HCT116 (cell line): Measurements from ENCODE around the gene SLC66A1. TPM values are rescaled to one million over a fixed set of nuclear protein-coding genes. Genes with fewer than 3 reads are reported as not detected.

ENCODE experiments used
- ATAC-seq: fragments of 200-7000 bp; cut with Tn5 transposase; 2 replicates; pipeline ENCODE4 v1.9.1; 2020; ENCODE audit warnings: mild to moderate bottlenecking, moderate library complexity
- BruUV-seq: library from RNA; stranded (reverse); fragments of 400-500 nt; replicated peaks from 2 replicates; lab custom pipeline; 2021; lab: Mats Ljungman, UMichigan
- CTCF ChIA-PET: fragments of 300-600 bp; sonication (Branson Sonifier 250); formaldehyde crosslinking; loops from one replicate; lab custom pipeline; 2021; ENCODE audit warnings: antibody characterized with exemption; lab: Charles Lee
- POLR2A ChIA-PET: fragments of 300-600, 350-600 bp; sonication (Branson Sonifier 250); formaldehyde crosslinking; loops from one replicate; lab custom pipeline; 2021; ENCODE audit warnings: antibody characterized with exemption; lab: Charles Lee
- RAD21 ChIA-PET, 2 experiments: fragments of 300-600 bp; sonication (Branson Sonifier 250); formaldehyde crosslinking; loops; one replicate each; lab custom pipeline; 2023; ENCODE audit warnings: low total read pairs in 2 of 2; ENCODE audit not compliant: uncharacterized antibody in 2 of 2, unreplicated experiment in 2 of 2, low non-redundant PET in 1 of 2; lab: Charles Lee
- DNase-seq: peaks from one replicate; pipeline ENCODE4 v3.0.0-alpha.2; 2010; ENCODE audit warnings: low read depth, low spot score
- H2AFZ ChIP-seq: fragments of 200-600 bp; shearing (Covaris generic), sonication (generic); 2 replicates; pipeline ENCODE4 v1.6.1; 2017; ENCODE audit warnings: low read depth, mixed run types, mixed read lengths, antibody characterized with exemption, low read length; ENCODE audit not compliant: poor library complexity, severe bottlenecking
- H3K27ac ChIP-seq: 2 replicates; pipeline ENCODE4 v1.5.1; 2012; ENCODE audit warnings: low read depth, low read length
- H3K27me3 ChIP-seq: fragments of 200-600 bp; sonication (generic); 2 replicates; pipeline ENCODE4 v1.6.1; 2016; ENCODE audit warnings: mixed run types, low read length, mixed read lengths; ENCODE audit not compliant: insufficient read depth
- H3K36me3 ChIP-seq, 2 experiments: fragments of 200-500 bp in 1 of 2; fragments of 200-600 bp in 1 of 2; sonication (Bioruptor generic) in 1 of 2; sonication (generic) in 1 of 2; 2 replicates each; pipeline versions ENCODE4 v1.5.1 to v1.6.1; 2014 to 2016; ENCODE audit warnings: low read length in 2 of 2, inconsistent platforms in 1 of 2, mixed read lengths in 1 of 2, mixed run types in 1 of 2; ENCODE audit not compliant: insufficient read depth in 2 of 2, control insufficient read depth in 1 of 2
- H3K4me1 ChIP-seq, 2 experiments: fragments of 200-600 bp in 1 of 2; sonication (generic) in 1 of 2; 2 replicates each; pipeline versions ENCODE4 v1.5.1 to v1.6.1; 2012 to 2017; ENCODE audit warnings: low read length in 2 of 2, inconsistent platforms in 1 of 2, mild to moderate bottlenecking in 1 of 2, mixed read lengths in 1 of 2, mixed run types in 1 of 2, moderate library complexity in 1 of 2; ENCODE audit not compliant: insufficient read depth in 2 of 2, control insufficient read depth in 1 of 2
- H3K4me2 ChIP-seq: fragments of 200-600 bp; sonication (generic); 2 replicates; pipeline ENCODE4 v1.6.1; 2017; ENCODE audit warnings: mixed run types, low read length, mixed read lengths
- H3K4me3 ChIP-seq, 2 experiments: fragments of 200-600 bp in 1 of 2; sonication (generic) in 1 of 2; replicated peaks in 1 of 2; 2 replicates each; pipeline ENCODE4 v1.5.1; 2011 to 2016; ENCODE audit warnings: low read length in 2 of 2, control low read depth in 1 of 2, low read depth in 1 of 2, mild to moderate bottlenecking in 1 of 2, mixed read lengths in 1 of 2, mixed run types in 1 of 2
- H3K79me2 ChIP-seq: fragments of 200-600 bp; sonication (generic); 2 replicates; pipeline ENCODE4 v1.6.1; 2017; ENCODE audit warnings: mild to moderate bottlenecking, mixed run types, low read length, moderate library complexity, mixed read lengths; ENCODE audit not compliant: insufficient read depth
- H3K9ac ChIP-seq: fragments of 200-600 bp; sonication (generic); 2 replicates; pipeline ENCODE4 v1.6.1; 2016; ENCODE audit warnings: low read length, mixed read lengths
- H3K9me2 ChIP-seq: fragments of 200-600 bp; sonication (generic), shearing (Covaris generic); 2 replicates; pipeline ENCODE4 v1.6.1; 2017; ENCODE audit warnings: mixed run types, mild to moderate bottlenecking, moderate library complexity; ENCODE audit not compliant: insufficient read depth
- H3K9me3 ChIP-seq, 2 experiments: fragments of 200-500 bp in 1 of 2; fragments of 200-600 bp in 1 of 2; sonication (Bioruptor generic) in 1 of 2; sonication (generic) in 1 of 2; 2 replicates each; pipeline ENCODE4 v1.6.1; 2014 to 2017; ENCODE audit warnings: low read length in 2 of 2, mixed read lengths in 2 of 2, inconsistent platforms in 1 of 2, low read depth in 1 of 2, mild to moderate bottlenecking in 1 of 2, mixed run types in 1 of 2, moderate library complexity in 1 of 2; ENCODE audit not compliant: control insufficient read depth in 1 of 2, insufficient read depth in 1 of 2
- H4K20me1 ChIP-seq: fragments of 200-600 bp; sonication (generic), shearing (Covaris generic); 2 replicates; pipeline ENCODE4 v1.6.1; 2017; ENCODE audit warnings: mixed run types, mild to moderate bottlenecking, moderate library complexity; ENCODE audit not compliant: insufficient read depth
- ATF3 ChIP-seq: IDR thresholded peaks from 2 replicates; pipeline ENCODE4 v1.6.1; 2012
- CBX3 ChIP-seq: IDR thresholded peaks from 2 replicates; pipeline ENCODE4 v1.6.1; 2012; ENCODE audit warnings: low read depth
- CEBPB ChIP-seq: IDR thresholded peaks from 2 replicates; pipeline ENCODE4 v1.6.1; 2012; ENCODE audit warnings: low read depth
- CTCF ChIP-seq, 3 experiments: fragments of 200-600 bp in 1 of 3; sonication (generic) in 1 of 3; IDR thresholded peaks in 2 of 3; conservative IDR thresholded peaks in 1 of 3; 2 replicates each; pipeline ENCODE4 v1.5.1; 2012 to 2017; ENCODE audit warnings: low read depth in 2 of 3, low read length in 2 of 3, antibody characterized with exemption in 1 of 3, borderline replicate concordance in 1 of 3, control low read depth in 1 of 3, mild to moderate bottlenecking in 1 of 3, mixed read lengths in 1 of 3, mixed run types in 1 of 3, moderate library complexity in 1 of 3; ENCODE audit not compliant: insufficient read depth in 1 of 3
- EGR1 ChIP-seq: IDR thresholded peaks from 2 replicates; pipeline ENCODE4 v1.6.1; 2012; ENCODE audit warnings: low read depth
- FOSL1 ChIP-seq: IDR thresholded peaks from 2 replicates; pipeline ENCODE4 v1.6.1; 2012; ENCODE audit warnings: low read depth
- JUND ChIP-seq: IDR thresholded peaks from 2 replicates; pipeline ENCODE4 v1.6.1; 2012
- RAD21 ChIP-seq: IDR thresholded peaks from 2 replicates; pipeline ENCODE4 v1.6.1; 2012; ENCODE audit warnings: low read depth, mild to moderate bottlenecking
- SP1 ChIP-seq: IDR thresholded peaks from 2 replicates; pipeline ENCODE4 v1.6.1; 2012; ENCODE audit warnings: low read depth
- SRF ChIP-seq: IDR thresholded peaks from 2 replicates; pipeline ENCODE4 v1.6.1; 2012; ENCODE audit warnings: low read depth
- YY1 ChIP-seq: IDR thresholded peaks from 2 replicates; pipeline ENCODE4 v1.6.1; 2011; ENCODE audit warnings: low read length, low read depth, moderate library complexity, mild to moderate bottlenecking; ENCODE audit not compliant: insufficient replicate concordance; ENCODE audit errors: extremely low read depth
- ZBTB33 ChIP-seq: IDR thresholded peaks from 2 replicates; pipeline ENCODE4 v1.6.1; 2011; ENCODE audit warnings: mild to moderate bottlenecking, low read length, moderate library complexity; ENCODE audit not compliant: insufficient replicate concordance; ENCODE audit errors: extremely low read depth
- ZFX ChIP-seq: fragments of 450-650 bp; IDR thresholded peaks from 2 replicates; pipeline ENCODE4 v1.6.1; 2017
- ZNF274 ChIP-seq: fragments of 200-500 bp; sonication (Bioruptor generic); IDR thresholded peaks from 2 replicates; pipeline ENCODE4 v1.6.1; 2014; ENCODE audit warnings: mild to moderate bottlenecking, low read depth, low read length, inconsistent platforms
- intact Hi-C: fragments of 100-400 bp; cut with micrococcal nuclease; formaldehyde crosslinking; loops from 2 replicates; pipeline ENCODE4 v1.10.0; 2022
- total RNA-seq: library from RNA; stranded (reverse); gene quantifications from one replicate; pipeline ENCODE4 v1.2.1, GENCODE V29; 2021; ENCODE audit not compliant: unreplicated experiment

The SLC66A1 gene
- total RNA-seq, 1 experiment from 2014 or later = 11.1 TPM

GRCh38 chr1:19348441-19349198 is 36.5 kb downstream of the SLC66A1 start:
- Histone ChIP-seq H3K4me1 (no peaks in the 10 kb centered on the region), H3K9me2 (no peaks in the 10 kb centered on the region), H3K36me3 (0 out of 4 replicates have a peak, but pooled peaks cover 0 to 6% of the 10 kb centered on the region in 2 experiments), H3K9me3 (no peaks in the 10 kb centered on the region), H3K27ac (no peak overlapping the region), H2AFZ (no peak overlapping the region), H3K4me2 (no peak overlapping the region), H3K4me3 (no peak overlapping the region), H3K9ac (no peak overlapping the region), H4K20me1 (no peaks in the 10 kb centered on the region), H3K79me2 (no peaks in the 10 kb centered on the region), H3K27me3 (no peaks in the 10 kb centered on the region)
- intact Hi-C loops = no loop called here
- DNase-seq (no peak), ATAC-seq (no peak)
- POLR2A ChIA-PET = no interaction called here
- CTCF ChIA-PET = interaction anchor here (1.4 kb wide), 1 partner anchor 305 kb away, joined by 6 read pairs; no protein-coding TSS in a partner anchor
- TF ChIP-seq EGR1 (no peak), JUND (no peak), ATF3 (no peak), FOSL1 (no peak)
- RAD21 ChIA-PET = no interaction called here
- no TSS peak for BruUV-seq

GRCh38 chr1:19349999-19350398 is 37.9 kb downstream of the SLC66A1 start:
- BruUV-seq = no TSS peak
- no peak for TF ChIP-seq CTCF (IDR thresholded peaks at IDR 0.05 in 2 of 3, conservative IDR thresholded peaks at IDR 0.05 in 1 of 3; ENCODE audit: borderline replicate concordance in 1 of 3, insufficient read depth in 1 of 3, low read depth in 2 of 3, low read length in 2 of 3)
- TF ChIP-seq ZNF274 = no peak
- TF ChIP-seq FOSL1 = no peak
- TF ChIP-seq CEBPB = no peak
- TF ChIP-seq ATF3 = no peak
- TF ChIP-seq RAD21 = no peak
- no peak for TF ChIP-seq YY1
- TF ChIP-seq ZBTB33 = no peak
- TF ChIP-seq SRF = no peak
- no peak for TF ChIP-seq CBX3
- TF ChIP-seq ZFX = no peak
- no peak for TF ChIP-seq EGR1
- TF ChIP-seq SP1 = no peak
- TF ChIP-seq, all 23 proteins: peak for 0
- no peaks in the 10 kb centered on the region for H3K9me2 ChIP-seq
- ChIA-PET POLR2A (no interaction called here), RAD21 (no interaction called here), CTCF (no interaction called here)
- peaks cover 0 to 6% of the 10 kb centered on the region in 2 experiments; a peak in 1 of 4 replicates for H3K36me3 ChIP-seq
- no peak overlapping the region for H3K4me3 ChIP-seq
- no peak overlapping the region for H3K9ac ChIP-seq
- no peaks in the 10 kb centered on the region for H3K27me3 ChIP-seq
- no peaks in the 10 kb centered on the region for H3K9me3 ChIP-seq
- intact Hi-C loops = no loop called here
- H3K4me1 ChIP-seq = no peaks in the 10 kb centered on the region
- no peak overlapping the region for H3K27ac ChIP-seq
- ATAC-seq = no peak
- H3K4me2 ChIP-seq = no peak overlapping the region
- DNase-seq = no peak
- H3K79me2 ChIP-seq = no peaks in the 10 kb centered on the region
- no peaks in the 10 kb centered on the region for H4K20me1 ChIP-seq
- no peak overlapping the region for H2AFZ ChIP-seq
